Measurements from ENCODE around the gene ZNF786. TPM values are rescaled to one million over a fixed set of nuclear protein-coding genes. Genes with fewer than 3 reads are reported as not detected.

The ZNF786 gene
- total and polyA plus RNA-seq, 9 of the 15 experiments (the other 6 are each of a cell fraction or from before 2014, with no cell fraction given): 0.31 to 5.4 (median 3.0) TPM

GRCh38 chr7:149126662-149127266 is 36.2 kb upstream of the ZNF786 start (continued):
- TF ChIP-seq, protein P1, sequence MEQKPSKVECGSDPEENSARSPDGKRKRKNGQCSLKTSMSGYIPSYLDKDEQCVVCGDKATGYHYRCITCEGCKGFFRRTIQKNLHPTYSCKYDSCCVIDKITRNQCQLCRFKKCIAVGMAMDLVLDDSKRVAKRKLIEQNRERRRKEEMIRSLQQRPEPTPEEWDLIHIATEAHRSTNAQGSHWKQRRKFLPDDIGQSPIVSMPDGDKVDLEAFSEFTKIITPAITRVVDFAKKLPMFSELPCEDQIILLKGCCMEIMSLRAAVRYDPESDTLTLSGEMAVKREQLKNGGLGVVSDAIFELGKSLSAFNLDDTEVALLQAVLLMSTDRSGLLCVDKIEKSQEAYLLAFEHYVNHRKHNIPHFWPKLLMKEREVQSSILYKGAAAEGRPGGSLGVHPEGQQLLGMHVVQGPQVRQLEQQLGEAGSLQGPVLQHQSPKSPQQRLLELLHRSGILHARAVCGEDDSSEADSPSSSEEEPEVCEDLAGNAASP (IDR thresholded peaks at IDR 0.05): no peak
- TF ChIP-seq PHF20 (IDR thresholded peaks at IDR 0.05; ENCODE audit: partially characterized antibody): no peak
- TF ChIP-seq NCOA1 (IDR thresholded peaks at IDR 0.05; ENCODE audit: low read depth): no peak
- TF ChIP-seq CBX3 (IDR thresholded peaks at IDR 0.05; ENCODE audit: borderline replicate concordance in 1 of 2, low read length in 2 of 2): no peak
- TF ChIP-seq, protein P2, sequence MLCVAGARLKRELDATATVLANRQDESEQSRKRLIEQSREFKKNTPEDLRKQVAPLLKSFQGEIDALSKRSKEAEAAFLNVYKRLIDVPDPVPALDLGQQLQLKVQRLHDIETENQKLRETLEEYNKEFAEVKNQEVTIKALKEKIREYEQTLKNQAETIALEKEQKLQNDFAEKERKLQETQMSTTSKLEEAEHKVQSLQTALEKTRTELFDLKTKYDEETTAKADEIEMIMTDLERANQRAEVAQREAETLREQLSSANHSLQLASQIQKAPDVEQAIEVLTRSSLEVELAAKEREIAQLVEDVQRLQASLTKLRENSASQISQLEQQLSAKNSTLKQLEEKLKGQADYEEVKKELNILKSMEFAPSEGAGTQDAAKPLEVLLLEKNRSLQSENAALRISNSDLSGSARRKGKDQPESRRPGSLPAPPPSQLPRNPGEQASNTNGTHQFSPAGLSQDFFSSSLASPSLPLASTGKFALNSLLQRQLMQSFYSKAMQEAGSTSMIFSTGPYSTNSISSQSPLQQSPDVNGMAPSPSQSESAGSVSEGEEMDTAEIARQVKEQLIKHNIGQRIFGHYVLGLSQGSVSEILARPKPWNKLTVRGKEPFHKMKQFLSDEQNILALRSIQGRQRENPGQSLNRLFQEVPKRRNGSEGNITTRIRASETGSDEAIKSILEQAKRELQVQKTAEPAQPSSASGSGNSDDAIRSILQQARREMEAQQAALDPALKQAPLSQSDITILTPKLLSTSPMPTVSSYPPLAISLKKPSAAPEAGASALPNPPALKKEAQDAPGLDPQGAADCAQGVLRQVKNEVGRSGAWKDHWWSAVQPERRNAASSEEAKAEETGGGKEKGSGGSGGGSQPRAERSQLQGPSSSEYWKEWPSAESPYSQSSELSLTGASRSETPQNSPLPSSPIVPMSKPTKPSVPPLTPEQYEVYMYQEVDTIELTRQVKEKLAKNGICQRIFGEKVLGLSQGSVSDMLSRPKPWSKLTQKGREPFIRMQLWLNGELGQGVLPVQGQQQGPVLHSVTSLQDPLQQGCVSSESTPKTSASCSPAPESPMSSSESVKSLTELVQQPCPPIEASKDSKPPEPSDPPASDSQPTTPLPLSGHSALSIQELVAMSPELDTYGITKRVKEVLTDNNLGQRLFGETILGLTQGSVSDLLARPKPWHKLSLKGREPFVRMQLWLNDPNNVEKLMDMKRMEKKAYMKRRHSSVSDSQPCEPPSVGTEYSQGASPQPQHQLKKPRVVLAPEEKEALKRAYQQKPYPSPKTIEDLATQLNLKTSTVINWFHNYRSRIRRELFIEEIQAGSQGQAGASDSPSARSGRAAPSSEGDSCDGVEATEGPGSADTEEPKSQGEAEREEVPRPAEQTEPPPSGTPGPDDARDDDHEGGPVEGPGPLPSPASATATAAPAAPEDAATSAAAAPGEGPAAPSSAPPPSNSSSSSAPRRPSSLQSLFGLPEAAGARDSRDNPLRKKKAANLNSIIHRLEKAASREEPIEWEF (CRISPR knock-in tag; IDR thresholded peaks at IDR 0.05): no peak
- no peak for TF ChIP-seq ZNF232 (CRISPR knock-in tag; IDR thresholded peaks at IDR 0.05)
- no peak for TF ChIP-seq HNRNPUL1 (IDR thresholded peaks at IDR 0.05; ENCODE audit: low read length)
- peak; percentile 88 for TF ChIP-seq HLTF (IDR thresholded peaks at IDR 0.05)
- TF ChIP-seq ZNF592 (IDR thresholded peaks at IDR 0.05): peak; percentile 45; the same call in 1 of the 2 replicates
- TF ChIP-seq ZNF133 (CRISPR knock-in tag; IDR thresholded peaks at IDR 0.05): no peak
- TF ChIP-seq ZNF780A (CRISPR knock-in tag; IDR thresholded peaks at IDR 0.05): no peak
- TF ChIP-seq HINFP (tag; conservative IDR thresholded peaks at IDR 0.05; ENCODE audit: low read depth): no peak
- TF ChIP-seq NFRKB (IDR thresholded peaks at IDR 0.05; ENCODE audit: low read depth): peak; percentile 77
- TF ChIP-seq SMC3 (conservative IDR thresholded peaks at IDR 0.05; ENCODE audit: insufficient read depth, low read depth, low read length): no peak
- TF ChIP-seq, protein P3, sequence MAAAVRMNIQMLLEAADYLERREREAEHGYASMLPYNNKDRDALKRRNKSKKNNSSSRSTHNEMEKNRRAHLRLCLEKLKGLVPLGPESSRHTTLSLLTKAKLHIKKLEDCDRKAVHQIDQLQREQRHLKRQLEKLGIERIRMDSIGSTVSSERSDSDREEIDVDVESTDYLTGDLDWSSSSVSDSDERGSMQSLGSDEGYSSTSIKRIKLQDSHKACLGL (CRISPR knock-in tag; IDR thresholded peaks at IDR 0.05; ENCODE audit: borderline replicate concordance, poor library complexity, severe bottlenecking): peak; percentile 22
